HEK293 (cell line): ENCODE data around the gene GTPBP3.

Experiments
- CTCF ChIA-PET: fragments of 350-600 bp; formaldehyde crosslinking; extraction: SDS; loops from one replicate; lab custom pipeline; 2021; ENCODE audit warnings: antibody characterized with exemption; lab: Yijun Ruan, JAX
- POLR2A ChIA-PET: fragments of 300-600 bp; formaldehyde crosslinking; extraction: SDS; loops from one replicate; lab custom pipeline; 2020; ENCODE audit warnings: antibody characterized with exemption, inconsistent platforms; lab: Yijun Ruan, JAX
- H3K27ac ChIP-seq: fragments of 200-500 bp; sonication (Bioruptor generic); 2 replicates; pipeline ENCODE4 v1.5.1; 2014; ENCODE audit warnings: low read depth, low read length, control low read depth, inconsistent platforms; ENCODE audit errors: extremely low read depth
- H3K36me3 ChIP-seq, 2 experiments: fragments of 200-500 bp in 1 of 2; sonication (Bioruptor generic) in 1 of 2; 1 replicate in 1 of 2; 2 replicates in 1 of 2; pipeline ENCODE4 v1.5.1; 2014 to 2017; ENCODE audit warnings: inconsistent platforms in 2 of 2, low read length in 2 of 2; ENCODE audit not compliant: control insufficient read depth in 2 of 2, insufficient read depth in 1 of 2
- H3K4me1 ChIP-seq: fragments of 200-500 bp; sonication (Bioruptor generic); 2 replicates; pipeline ENCODE4 v1.5.1; 2014; ENCODE audit warnings: mild to moderate bottlenecking, low read length, inconsistent platforms; ENCODE audit not compliant: control insufficient read depth, insufficient read depth
- H3K4me3 ChIP-seq: 2 replicates; pipeline ENCODE4 v1.5.1; 2011; ENCODE audit warnings: low read depth, mild to moderate bottlenecking, control low read depth, low read length, moderate library complexity
- H3K9me3 ChIP-seq: fragments of 200-500 bp; sonication (Bioruptor generic); 2 replicates; pipeline ENCODE4 v1.5.1; 2014; ENCODE audit warnings: low read depth, low read length, inconsistent platforms; ENCODE audit not compliant: control insufficient read depth, insufficient read depth
- EGR2 ChIP-seq: fragments of 450-650 bp; formaldehyde crosslinking; IDR thresholded peaks from 2 replicates; pipeline ENCODE4 v1.5.1; 2016; ENCODE audit warnings: low read depth, missing biosample characterization, missing genetic modification characterization
- GFI1B ChIP-seq: fragments of 450-650 bp; formaldehyde crosslinking; IDR thresholded peaks from 2 replicates; pipeline ENCODE4 v1.5.1; 2016; ENCODE audit warnings: missing biosample characterization, missing genetic modification characterization
- REST ChIP-seq: fragments of 450-650 bp; formaldehyde crosslinking; IDR thresholded peaks from 2 replicates; pipeline ENCODE4 v1.5.1; 2016; ENCODE audit warnings: missing biosample characterization, missing genetic modification characterization
- SCRT1 ChIP-seq: fragments of 450-650 bp; formaldehyde crosslinking; IDR thresholded peaks from 2 replicates; pipeline ENCODE4 v1.5.1; 2016; ENCODE audit warnings: missing biosample characterization, missing genetic modification characterization, borderline replicate concordance
- ZNF664 ChIP-seq: fragments of 450-650 bp; formaldehyde crosslinking; IDR thresholded peaks from 2 replicates; pipeline ENCODE4 v1.5.1; 2016; ENCODE audit warnings: missing biosample characterization, missing genetic modification characterization

GTPBP3 gene

DNA sequence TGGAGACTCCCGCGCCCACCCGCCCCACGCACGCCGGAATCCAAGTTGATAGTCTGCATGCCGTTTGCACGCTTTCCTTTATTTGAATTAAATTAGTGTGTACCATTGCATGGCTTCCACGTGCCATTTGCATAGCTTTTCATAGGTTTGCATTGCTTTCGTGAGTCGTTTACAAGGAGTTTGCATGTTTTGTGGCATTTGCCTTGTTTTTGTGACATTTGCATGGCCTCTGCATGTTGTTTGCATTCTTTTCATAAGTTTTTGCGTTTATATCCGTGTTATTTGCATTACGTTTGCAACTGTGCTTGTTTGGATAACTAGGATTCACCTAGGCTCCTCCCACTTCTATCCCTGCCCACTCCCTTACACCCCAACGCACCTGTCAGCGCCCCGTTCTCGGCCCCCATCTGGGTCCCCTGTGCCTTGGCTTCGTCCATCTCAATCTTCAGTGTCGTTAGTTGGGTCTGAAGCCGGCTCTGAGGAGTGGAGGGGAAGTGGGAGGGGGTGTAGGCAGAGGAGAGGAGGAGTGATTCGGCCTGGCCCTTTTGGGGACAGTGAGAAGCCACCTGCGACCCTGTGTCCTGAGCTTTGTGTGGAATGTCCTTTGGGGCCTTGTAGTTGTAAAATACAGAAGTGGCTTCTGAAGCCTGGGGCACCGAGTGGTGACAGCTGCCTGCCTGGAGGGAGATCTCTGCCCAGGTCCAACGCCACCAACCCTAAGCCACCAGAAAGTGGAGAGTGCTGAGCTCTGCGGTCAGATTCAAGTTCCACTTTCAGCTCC, 54.2 kb downstream of the GTPBP3 start:
- Histone ChIP-seq H3K4me3 (no peak overlapping the region), H3K9me3 (no peaks in the 10 kb centered on the region), H3K27ac (no peak overlapping the region), H3K36me3 (no peaks in the 10 kb centered on the region), H3K4me1 (peaks cover 3% of the 10 kb centered on the region; the same call in 1 of the 2 replicates)
- CTCF ChIA-PET: interaction anchor here (0.6 to 1.4 kb wide), 13 partner anchors 8 to 434 kb away, joined by 3 to 9 read pairs (median 3); partner anchors contain the start of gene MVB12A
- peak; percentile 50; the same call in 1 of the 2 replicates for TF ChIP-seq ZNF664
- 0 out of 2 replicates have a peak, but pooled peaks have one; percentile 7 for TF ChIP-seq EGR2 (tag by site-specific recombination)
- no peak for TF ChIP-seq REST (tag by site-specific recombination)
- TF ChIP-seq GFI1B: 0 out of 2 replicates have a peak, but pooled peaks have one; percentile 10
- TF ChIP-seq SCRT1 (tag by site-specific recombination): no peak
- POLR2A ChIA-PET: interaction anchor here (0.7 to 1.1 kb wide), 2 partner anchors 28 to 352 kb away, joined by 3 read pairs; partner anchors contain the start of gene MVB12A
